Measurements from ENCODE around the gene RCAN2. TPM values are rescaled to one million over a fixed set of nuclear protein-coding genes. Genes with fewer than 3 reads are reported as not detected.
"Not testable (repeated sequence)": the region's sequence is repeated elsewhere in the genome, so short reads cannot be mapped to it uniquely, and the experiment has no call there.

RCAN2 gene
- polyA plus RNA-seq, 3 donors, result 1.9 to 8.4 (median 4.7) TPM

DNA sequence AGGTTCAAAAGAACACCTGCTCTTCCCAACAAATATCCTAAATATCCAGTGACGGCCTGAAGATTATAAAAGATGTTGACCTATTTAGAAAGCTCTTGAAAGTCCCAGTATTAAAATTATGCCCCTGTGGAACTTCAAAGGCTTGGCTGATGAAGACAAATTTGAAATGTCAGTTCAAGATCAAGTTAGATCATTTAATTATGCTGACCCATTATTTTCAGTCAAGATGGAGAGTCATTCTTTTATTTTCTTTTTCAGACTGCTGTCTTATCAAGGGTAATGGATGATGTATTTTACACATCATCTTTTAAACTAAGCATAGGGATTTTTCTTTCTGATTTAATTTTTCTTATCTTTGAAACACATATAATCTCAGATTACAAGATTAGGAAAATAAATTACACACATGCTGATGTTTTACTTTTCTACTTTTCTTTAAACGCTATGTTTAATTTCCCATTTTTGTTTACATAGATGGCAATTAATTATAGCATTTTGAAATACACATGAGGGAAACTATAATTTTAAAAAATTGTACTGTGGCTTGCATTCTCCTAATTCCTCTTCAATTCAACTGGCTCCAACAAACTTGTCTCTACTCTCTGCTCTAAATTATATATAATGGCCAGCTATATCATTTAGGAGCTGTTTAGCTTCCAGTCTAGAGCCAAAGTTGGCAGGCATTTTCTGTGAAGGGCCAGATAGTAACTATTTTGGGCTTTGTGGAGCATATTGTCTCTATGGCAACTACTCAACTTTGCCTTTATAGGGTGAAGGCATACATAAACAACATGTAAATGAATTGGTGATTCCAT, 123.7 kb downstream of the RCAN2 start:
- WGBS, 3 donors, result 61 to 71% (median 71%) methylated on average over 2 of the region's 2 CpGs
- no peak overlapping the region for H3K27ac ChIP-seq (ENCODE audit: low read depth, low read length)

DNA sequence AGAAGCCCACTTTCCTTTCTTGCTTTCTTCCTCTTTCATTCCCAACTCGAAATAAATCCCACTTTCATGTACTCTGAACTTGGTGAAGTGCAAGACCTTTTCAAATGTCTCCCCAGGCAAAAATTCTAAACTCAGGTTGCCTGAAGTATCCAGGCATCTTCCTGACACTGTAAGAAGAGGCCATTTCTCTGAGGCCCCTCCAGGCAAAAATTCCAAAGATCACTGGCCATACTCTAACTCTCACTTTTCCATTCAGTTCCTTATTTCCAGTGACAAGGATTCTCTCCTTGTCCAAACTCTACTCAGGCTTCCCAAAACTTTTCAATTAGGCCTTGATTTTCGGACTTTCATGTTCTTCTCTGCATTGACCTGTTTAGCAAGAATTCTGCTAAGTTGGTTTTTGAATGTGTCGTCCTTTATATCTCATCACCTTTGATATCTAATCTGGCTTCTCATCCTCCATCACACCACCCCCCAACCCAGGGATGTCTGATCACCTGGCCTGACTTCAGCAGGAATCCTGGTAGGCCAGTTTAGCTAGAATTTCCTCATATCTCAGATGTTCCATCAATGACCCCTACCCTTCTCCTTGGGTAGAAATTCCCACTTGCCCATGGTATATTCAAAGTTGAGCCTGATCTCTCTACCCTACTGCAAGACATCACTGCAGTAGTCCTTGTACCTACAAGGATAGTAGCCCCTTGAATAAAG, 124.9 kb downstream of the RCAN2 start:
- WGBS, 3 donors, result 84 to 85% (median 85%) methylated on average over 3 of the region's 3 CpGs
- H3K27ac ChIP-seq (ENCODE audit: low read depth, low read length), result no peak overlapping the region

DNA sequence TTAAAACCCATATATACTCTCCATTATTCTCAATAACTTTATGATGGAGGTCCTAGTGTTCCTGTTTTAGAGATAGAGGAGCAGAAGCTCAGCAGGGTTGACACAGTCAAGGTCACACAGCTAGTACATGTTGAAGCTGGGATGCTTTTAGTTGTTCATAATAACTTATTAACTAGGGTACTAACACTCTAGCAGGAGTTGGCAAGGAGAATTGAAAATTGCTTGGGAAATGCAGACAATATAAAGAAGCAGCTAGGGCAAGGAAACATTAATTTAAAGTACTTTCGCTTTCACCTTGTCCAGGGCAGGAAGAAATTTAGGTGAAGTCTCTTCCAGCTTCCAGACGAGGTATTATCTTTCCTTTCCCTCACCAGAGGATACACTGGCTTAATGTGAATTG, 133.7 kb downstream of the RCAN2 start:
- 45 to 64% (median 50%) methylated on average over 2 of the region's 2 CpGs for WGBS, 3 donors
- no peak overlapping the region for H3K27ac ChIP-seq (ENCODE audit: low read depth, low read length)

DNA sequence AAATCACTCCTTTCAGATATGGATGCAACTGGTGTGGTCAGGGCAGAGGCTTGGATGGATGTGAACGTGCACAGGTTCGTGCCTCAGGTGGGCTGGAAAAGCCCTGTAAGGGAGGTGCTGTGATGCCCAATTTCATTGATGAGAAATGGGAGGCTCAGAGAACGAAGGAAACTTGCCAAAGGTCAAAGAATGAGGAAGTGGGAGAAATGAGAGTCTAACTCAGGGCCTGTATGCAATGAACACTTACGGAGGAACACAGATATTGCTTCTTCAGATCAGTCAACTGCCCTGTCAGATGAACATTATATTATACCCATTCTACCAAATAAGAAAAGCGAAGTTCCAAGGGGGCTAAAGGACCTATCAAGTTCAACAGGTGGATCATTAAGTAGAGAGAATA, 134.7 kb downstream of the RCAN2 start:
- WGBS, 3 donors, result 86 to 88% (median 87%) methylated on average over 5 of the region's 5 CpGs
- no peak overlapping the region for H3K27ac ChIP-seq (ENCODE audit: low read depth, low read length)

DNA sequence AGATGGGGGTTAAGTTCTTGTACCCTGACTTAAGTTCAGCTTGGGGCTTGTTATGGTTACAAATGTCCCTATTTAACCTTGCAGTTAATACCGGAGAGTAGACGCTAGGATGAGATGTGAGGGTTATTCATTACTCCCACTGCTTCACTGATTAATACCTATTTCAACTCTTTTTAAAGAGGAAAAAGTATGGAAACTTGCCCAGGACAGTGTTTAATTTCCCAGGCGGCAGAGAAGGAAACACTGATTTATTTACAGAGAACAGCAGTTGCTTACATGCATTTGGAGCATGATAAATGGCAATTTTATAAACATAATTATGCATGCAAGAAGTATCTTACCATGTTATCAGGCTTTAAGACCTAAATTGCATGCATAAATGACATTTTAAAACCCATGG, 137.7 kb downstream of the RCAN2 start:
- H3K27ac ChIP-seq (ENCODE audit: low read depth, low read length), result no peak overlapping the region
- 23 to 53% (median 46%) methylated on average over 3 of the region's 3 CpGs for WGBS, 3 donors

DNA sequence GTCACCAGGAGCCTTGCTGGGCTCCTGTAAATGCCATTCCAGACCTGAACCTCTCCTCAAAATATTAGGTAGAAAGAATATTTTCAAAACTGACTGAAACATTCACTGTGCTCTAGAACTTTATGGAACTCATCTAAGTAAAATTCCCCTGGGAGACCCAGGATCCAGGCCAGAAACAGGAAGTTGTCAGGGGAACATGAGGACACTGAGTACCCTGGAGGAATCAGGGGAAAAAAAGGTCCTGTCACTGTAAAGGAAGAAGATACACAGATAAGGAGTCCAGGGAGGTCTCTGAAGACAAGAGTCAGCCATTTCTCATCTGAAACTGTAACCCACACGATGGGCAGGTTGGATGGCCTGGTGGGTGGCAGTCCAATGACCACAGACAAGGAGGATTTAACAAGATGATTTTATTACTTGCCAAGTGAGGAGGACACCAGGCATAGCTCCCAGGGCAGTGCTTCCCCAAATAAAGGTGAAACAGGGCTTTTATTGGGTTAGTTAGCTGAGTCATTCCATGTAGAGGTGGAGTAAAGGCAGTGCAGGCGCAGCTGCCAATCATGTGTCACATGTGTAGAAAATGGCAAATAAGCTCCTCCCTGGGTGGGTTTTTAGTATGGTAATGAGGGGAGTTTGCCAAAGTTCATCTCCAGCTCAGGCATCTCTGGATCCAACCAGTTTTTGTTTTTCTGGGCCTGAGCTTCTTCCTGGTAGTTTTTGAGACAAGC, 138.5 kb downstream of the RCAN2 start:
- WGBS, 3 donors, result 75 to 95% (median 79%) methylated on average over 2 of the region's 2 CpGs
- no peak overlapping the region for H3K27ac ChIP-seq (ENCODE audit: low read depth, low read length)

DNA sequence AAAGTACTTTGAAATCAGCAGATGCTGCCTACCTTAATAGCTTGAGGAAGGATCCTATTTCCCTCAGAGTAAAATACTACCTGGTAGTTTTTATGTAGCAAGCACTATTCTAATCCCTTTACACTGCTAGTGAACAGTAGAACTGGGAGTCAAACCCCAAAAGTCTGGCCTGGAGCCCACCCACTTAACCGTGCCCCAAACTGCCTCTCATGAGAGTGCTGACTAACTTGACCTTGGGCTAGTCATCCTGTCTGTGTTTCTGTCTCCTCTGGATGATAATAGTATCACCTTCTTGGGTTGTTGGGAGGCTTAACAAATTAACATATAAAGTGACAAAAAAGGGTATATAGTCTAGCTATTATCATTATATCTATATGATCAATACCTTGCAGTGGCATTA, 140.5 kb downstream of the RCAN2 start:
- H3K27ac ChIP-seq (ENCODE audit: low read depth, low read length), result no peak overlapping the region
- WGBS, 3 donors, result 13 to 63% (median 33%) methylated on average over 1 of the region's 1 CpG

DNA sequence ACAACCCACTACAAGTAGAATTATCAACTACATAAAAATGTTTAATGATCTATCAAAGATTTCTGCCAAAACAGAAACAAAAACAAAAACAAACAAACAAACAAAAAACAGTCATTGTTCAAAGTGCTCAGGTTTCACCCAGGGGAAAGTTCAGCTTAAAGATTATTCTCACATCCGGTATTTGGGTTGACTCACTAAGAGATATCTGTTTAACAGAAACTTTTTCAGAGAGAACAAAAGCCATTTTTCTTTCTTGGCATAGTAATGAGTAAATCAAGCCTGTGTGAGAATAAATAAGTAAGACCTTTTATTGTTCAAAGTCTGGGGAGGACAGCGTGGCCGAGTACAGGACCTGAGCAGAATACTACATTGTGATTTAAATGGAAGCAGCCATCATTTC, 143.6 kb downstream of the RCAN2 start:
- 70 to 83% (median 75%) methylated on average over 3 of the region's 3 CpGs for WGBS, 3 donors
- H3K27ac ChIP-seq (ENCODE audit: low read depth, low read length), result no peak overlapping the region

DNA sequence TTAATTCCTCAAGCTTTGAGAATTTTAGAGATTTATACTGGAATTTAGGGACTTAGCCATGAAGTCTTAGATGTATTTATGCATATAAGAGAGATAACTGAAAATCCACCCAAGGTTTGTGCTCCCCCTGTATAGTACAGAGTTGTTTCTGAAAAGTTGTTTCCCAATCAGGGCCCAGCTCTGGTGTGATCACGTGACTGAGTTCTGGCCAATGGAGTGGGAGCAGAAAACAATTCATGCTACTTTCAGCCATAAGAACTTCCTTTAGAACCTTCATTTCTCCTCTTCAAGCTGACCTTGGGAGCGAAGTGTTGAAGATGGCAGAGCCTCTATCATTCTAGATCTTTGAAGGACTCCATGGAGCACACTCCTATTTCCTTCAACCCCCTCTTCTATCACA, 151.0 kb downstream of the RCAN2 start:
- H3K27ac ChIP-seq (ENCODE audit: low read depth, low read length), result no peak overlapping the region
- WGBS, 3 donors, result 88 to 96% (median 92%) methylated on average over 2 of the region's 2 CpGs

DNA sequence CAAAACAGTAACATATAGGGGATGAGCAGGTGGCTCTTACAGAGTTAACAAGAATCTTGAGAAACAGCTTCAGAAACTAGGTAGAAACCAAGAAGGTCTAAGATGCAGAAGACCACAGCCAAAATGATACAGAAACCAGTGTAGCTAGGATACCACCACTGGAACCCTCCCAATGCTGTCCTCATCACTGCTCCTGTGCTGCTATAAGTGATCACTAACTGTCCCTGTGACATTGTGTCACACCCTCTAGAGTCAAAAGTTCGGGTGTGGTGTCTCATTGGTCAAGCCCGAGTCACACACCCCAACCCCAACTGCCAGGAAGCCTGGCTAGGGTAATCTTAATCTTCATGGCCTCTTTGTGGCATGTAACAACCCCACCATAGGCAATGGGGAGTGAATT, 153.1 kb downstream of the RCAN2 start:
- 80 to 87% (median 80%) methylated on average over 2 of the region's 2 CpGs for WGBS, 3 donors
- no peak overlapping the region for H3K27ac ChIP-seq (ENCODE audit: low read depth, low read length)

DNA sequence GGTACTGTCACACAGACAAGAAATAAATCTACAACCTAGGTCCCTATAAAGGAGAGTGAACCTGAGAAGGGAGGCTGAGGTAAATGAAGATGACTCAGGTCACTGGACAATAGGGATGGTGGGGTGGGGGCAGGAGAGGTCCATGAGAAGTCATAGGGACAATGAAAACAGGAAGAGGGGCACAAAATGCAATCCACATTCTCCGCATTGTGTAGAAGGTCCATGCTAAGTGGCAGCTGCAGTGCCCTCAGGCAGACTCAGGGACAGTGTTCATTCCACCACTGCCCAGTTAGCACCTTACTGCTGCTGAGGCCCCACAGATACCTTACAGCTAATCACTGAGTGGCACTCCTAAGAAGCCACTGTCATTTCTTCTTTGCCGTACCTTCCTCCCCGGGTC, 156.8 kb downstream of the RCAN2 start:
- no peak overlapping the region for H3K27ac ChIP-seq (ENCODE audit: low read depth, low read length)
- 97 to 99% (median 99%) methylated on average over 3 of the region's 3 CpGs for WGBS, 3 donors

DNA sequence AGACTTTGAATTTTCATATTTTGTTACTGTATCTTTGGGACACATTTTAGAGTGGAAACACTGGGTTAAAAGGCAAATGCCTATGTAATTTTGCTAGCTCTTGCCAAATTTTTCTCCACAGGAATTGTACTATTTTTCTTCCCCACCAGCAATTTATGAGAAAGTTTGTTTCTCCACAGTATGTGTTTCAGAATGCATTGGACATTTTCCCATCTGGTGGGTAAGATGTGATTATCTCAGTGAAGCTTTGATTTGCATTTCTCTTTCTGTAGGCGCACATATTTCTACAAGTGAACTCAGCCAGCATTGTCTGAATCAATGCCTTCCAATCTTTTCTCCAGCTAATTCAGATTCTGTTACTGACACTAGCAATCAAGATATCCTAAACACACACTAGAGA, 157.8 kb downstream of the RCAN2 start:
- WGBS, 3 donors, result 97 to 100% (median 100%) methylated on average over 1 of the region's 1 CpG
- H3K27ac ChIP-seq (ENCODE audit: low read depth, low read length), result no peak overlapping the region

DNA sequence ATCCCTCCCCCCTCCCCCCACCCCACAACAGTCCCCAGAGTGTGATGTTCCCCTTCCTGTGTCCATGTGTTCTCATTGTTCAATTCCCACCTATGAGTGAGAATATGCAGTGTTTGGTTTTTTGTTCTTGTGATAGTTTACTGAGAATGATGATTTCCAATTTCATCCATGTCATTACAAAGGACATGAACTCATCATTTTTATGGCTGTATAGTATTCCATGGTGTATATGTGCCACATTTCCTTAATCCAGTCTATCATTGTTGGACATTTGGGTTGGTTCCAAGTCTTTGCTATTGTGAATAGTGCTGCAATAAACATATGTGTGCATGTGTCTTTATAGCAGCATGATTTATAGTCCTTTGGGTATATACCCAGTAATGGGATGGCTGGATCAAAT, 158.8 kb downstream of the RCAN2 start:
- H3K27ac ChIP-seq (ENCODE audit: low read depth, low read length), result not testable (repeated sequence)

DNA sequence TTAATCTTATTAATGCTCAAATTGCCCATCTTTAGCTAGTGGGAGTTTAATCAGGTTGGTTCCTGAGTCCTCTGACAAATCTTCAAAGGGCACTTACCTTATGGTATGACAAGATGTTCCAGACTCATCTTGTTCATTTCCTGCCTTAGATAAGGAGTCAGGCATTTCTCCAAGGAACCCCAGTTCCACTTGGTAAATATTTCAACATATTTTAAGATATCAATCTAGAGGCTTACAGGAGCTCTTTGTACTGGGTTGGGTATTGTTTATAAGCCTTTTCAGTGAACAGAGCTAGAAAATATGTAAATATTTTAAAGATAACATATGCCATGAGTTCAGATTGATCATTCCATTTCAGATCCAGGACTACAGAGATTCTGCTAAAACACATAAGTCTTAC, 159.8 kb downstream of the RCAN2 start:
- no peak overlapping the region for H3K27ac ChIP-seq (ENCODE audit: low read depth, low read length)

DNA sequence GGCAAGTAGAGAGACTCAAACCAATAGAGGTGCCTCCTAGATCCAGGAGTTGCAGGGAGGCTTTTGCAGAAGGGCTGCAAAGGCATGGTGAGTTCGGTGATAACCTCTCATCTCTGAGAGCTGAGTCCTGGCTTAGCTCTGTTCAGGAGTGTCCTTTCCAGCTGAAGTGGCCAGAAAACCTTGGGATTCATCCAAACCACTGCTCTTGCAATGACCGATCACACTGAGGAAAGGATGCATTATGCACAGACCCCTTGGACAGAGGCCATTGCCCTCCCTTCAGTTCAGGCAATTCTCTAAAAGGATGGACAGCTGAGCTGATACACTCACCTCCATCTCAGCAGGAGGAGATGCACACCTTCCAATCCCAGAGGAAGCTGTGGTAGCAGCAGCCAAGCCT, 161.7 kb downstream of the RCAN2 start:
- no peak overlapping the region for H3K27ac ChIP-seq (ENCODE audit: low read depth, low read length)
- 27 to 41% (median 29%) methylated on average over 2 of the region's 2 CpGs for WGBS, 3 donors

DNA sequence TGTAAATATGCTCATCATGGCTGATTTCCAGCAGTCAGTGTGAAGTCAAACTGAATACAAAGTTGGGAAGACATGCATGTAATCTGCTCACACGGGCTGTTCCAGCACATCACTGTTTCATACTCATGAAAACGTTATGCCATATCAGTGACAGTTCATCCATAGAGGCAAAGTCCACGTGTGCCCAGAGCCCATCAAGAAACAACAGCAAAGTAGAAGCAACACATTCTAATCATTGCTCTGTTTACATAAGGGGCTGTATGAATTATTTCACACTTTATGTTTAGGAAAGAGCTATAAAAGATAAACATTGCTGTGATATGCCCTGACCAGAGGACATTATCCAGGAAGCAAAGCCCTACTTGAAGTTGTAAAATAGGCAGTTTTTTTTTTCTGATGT, 163.5 kb downstream of the RCAN2 start:
- no peak overlapping the region for H3K27ac ChIP-seq (ENCODE audit: low read depth, low read length)
- WGBS, 3 donors, result 34 to 73% (median 59%) methylated on average over 3 of the region's 3 CpGs

DNA sequence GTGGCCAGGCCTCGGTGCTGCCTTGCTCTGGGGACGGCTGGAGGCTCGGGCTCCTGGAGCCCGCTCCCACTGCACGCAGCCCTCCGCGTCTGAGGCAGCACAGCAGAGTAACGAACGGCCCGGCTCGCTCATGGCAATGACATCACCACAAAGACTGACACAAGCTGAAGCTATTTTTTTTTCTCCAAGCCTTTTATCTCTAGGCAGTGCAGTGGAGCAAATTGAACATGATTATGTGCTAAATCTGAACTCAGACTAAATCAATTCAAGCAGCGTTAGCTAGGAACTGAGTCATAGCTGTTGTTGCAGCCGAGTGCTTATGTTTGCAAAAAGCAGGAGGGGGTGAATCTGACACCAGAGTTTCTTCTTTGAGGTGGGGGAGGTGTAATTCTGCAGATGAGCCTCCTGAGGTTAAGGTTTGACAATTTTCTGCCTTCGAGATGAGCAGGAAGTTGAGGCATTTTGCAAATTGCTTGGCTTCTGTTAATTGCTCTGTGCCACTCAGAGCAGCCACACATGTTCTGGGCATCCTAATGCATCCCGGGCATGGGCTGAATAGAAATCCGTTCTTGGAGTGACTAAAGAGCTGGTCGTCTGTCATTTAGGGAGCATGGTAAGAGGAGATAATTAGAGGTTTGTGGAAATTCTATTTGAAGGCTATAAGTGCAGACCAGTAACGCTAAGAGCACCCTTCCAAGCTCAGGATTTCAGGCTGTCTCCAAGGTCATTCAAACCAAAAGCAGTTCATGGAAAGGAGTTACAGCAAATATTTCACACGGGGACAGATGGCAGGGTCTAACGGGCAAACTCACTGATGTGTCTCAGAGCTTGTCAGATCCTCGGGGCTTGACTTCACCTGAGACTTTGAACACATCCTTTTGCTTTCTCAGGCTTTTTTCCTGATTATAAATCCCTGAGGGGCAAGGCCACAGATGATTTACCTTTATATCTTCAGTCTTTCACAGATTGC, 165.4 kb downstream of the RCAN2 start:
- no peak overlapping the region for H3K27ac ChIP-seq (ENCODE audit: low read depth, low read length)
- 73 to 77% (median 74%) methylated on average over 21 of the region's 21 CpGs for WGBS, 3 donors

DNA sequence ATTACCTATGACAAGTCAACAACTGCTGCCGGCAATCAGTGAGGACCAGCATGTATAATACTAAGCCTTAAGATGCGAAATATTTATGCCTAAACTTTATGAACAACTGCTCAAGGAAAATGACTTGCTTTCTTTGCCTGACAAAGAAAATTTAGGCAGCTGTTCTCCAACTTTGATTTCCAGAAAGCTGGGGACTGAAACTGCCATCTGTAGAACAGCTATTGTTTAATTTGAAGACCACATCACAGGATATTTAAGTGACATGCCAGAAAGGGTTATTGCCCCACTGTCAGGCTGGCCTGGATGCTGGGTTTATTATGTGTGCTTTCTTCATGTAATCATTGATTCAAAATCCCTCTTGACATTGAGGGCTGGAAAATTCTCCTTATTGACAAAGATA, 166.5 kb downstream of the RCAN2 start:
- H3K27ac ChIP-seq (ENCODE audit: low read depth, low read length), result no peak overlapping the region
- 93 to 95% (median 95%) methylated on average over 2 of the region's 2 CpGs for WGBS, 3 donors
